Stimulated activated naive B cell treated with anti-CD40 and anti-IgM and Interleukin-4, amounts not matched to agents 10 μg/mL and 1 μg/mL and 100 μg/mL, for 72 hours (primary cell): ENCODE data around the gene GUSB.
A peak's percentile ranks its signal among the peaks of the same experiment; 100 is the strongest.
"Not testable (repeated sequence)": the region's sequence is repeated elsewhere in the genome, so short reads cannot be mapped to it uniquely, and the experiment has no call there.

Experiments used
- ATAC-seq, 2 donors: fragments of 150-1000 bp; cut with Tn5 transposase; replicated peaks; 2 replicates each; pipeline ENCODE4 v1.10.0; 2021; ENCODE audit warnings: moderate library complexity in 1 of 2
- DNase-seq: peaks from one replicate; pipeline ENCODE4 v3.0.0; 2021
- H3K27ac Mint-ChIP-seq: one replicate; pipeline ENCODE4 v1.8.0; 2022; ENCODE audit warnings: mild to moderate bottlenecking, mixed read lengths
- H3K27me3 Mint-ChIP-seq, 2 donors: one replicate each; pipeline ENCODE4 v1.8.0; 2022; ENCODE audit warnings: mixed read lengths in 2 of 2
- H3K36me3 Mint-ChIP-seq, 2 donors: one replicate each; pipeline ENCODE4 v1.8.0; 2022; ENCODE audit warnings: mixed read lengths in 2 of 2, mild to moderate bottlenecking in 1 of 2
- H3K4me1 Mint-ChIP-seq, 2 donors: one replicate each; pipeline ENCODE4 v1.8.0; 2022; ENCODE audit warnings: mixed read lengths in 2 of 2, mild to moderate bottlenecking in 1 of 2
- H3K4me3 Mint-ChIP-seq, 2 donors: one replicate each; pipeline ENCODE4 v1.8.0; 2022; ENCODE audit warnings: mild to moderate bottlenecking in 2 of 2, mixed read lengths in 2 of 2, moderate library complexity in 1 of 2
- H3K9me3 Mint-ChIP-seq, 2 donors: one replicate each; pipeline ENCODE4 v1.8.0; 2022; ENCODE audit warnings: mixed read lengths in 2 of 2, mild to moderate bottlenecking in 1 of 2

Gene GUSB

GRCh38 chr7:65967361-65968155 is 14.5 kb downstream of the GUSB start:
- Mint-ChIP-seq H3K4me3 (no peak overlapping the region), H3K27ac (peak overlapping the region; percentile 43), H3K36me3 (peaks cover 53 to 64% of the 10 kb centered on the region in 2 donors), H3K4me1 (no peaks in the 10 kb centered on the region), H3K9me3 (no peaks in the 10 kb centered on the region), H3K27me3 (no peaks in the 10 kb centered on the region)
- DNase-seq (no peak), ATAC-seq (no peak)

- peak overlapping the region; percentile 49 for H3K27ac Mint-ChIP-seq
- no peaks in the 10 kb centered on the region for H3K4me1 Mint-ChIP-seq
- H3K4me3 Mint-ChIP-seq, result no peak overlapping the region
- no peaks in the 10 kb centered on the region for H3K9me3 Mint-ChIP-seq
- DNase-seq (no peak), ATAC-seq (no peak)
- H3K36me3 Mint-ChIP-seq, result peaks cover 48 to 54% of the 10 kb centered on the region in 2 donors
- H3K27me3 Mint-ChIP-seq, result no peaks in the 10 kb centered on the region
These were observed 15.9 kb downstream of the GUSB start for GRCh38 chr7:65966146-65966545.

- not testable (repeated sequence) for DNase-seq, H3K4me1 Mint-ChIP-seq, H3K27ac Mint-ChIP-seq, H3K27me3 Mint-ChIP-seq, ATAC-seq, H3K9me3 Mint-ChIP-seq, H3K4me3 Mint-ChIP-seq
- peaks cover 43 to 56% of the 10 kb centered on the region in 2 donors for H3K36me3 Mint-ChIP-seq
These were observed 17.3 kb downstream of the GUSB start for GRCh38 chr7:65964671-65965070.

- no peaks in the 10 kb centered on the region for H3K27me3 Mint-ChIP-seq
These were observed 20.0 kb downstream of the GUSB start for GRCh38 chr7:65962033-65962432.

GRCh38 chr7:65960351-65961074 is 21.5 kb downstream of the GUSB start:
- DNase-seq, result no peak
- Mint-ChIP-seq H3K4me3 (no peak overlapping the region), H3K27me3 (no peaks in the 10 kb centered on the region), H3K27ac (peak overlapping the region; percentile 75), H3K36me3 (peaks cover 26 to 38% of the 10 kb centered on the region in 2 donors), H3K4me1 (no peaks in the 10 kb centered on the region), H3K9me3 (no peaks in the 10 kb centered on the region)
- no peak for ATAC-seq

More at GRCh38 chr7:65962033-65962432, 20.0 kb downstream of the GUSB start:
- H3K9me3 Mint-ChIP-seq, result no peaks in the 10 kb centered on the region
- peaks cover 34 to 46% of the 10 kb centered on the region in 2 donors for H3K36me3 Mint-ChIP-seq
- no peak overlapping the region for H3K27ac Mint-ChIP-seq
- no peak overlapping the region for H3K4me3 Mint-ChIP-seq
- no peaks in the 10 kb centered on the region for H3K4me1 Mint-ChIP-seq
- ATAC-seq, result no peak
- no peak for DNase-seq

- peaks cover 10 to 40% of the 10 kb centered on the region in 2 donors for H3K36me3 Mint-ChIP-seq
- H3K27ac Mint-ChIP-seq, result no peak overlapping the region
- no peaks in the 10 kb centered on the region for H3K4me1 Mint-ChIP-seq
These were observed 26.3 kb downstream of the GUSB start for GRCh38 chr7:65955718-65956117.

GRCh38 chr7:65953890-65954450 is 28.0 kb downstream of the GUSB start:
- Mint-ChIP-seq H3K27me3 (no peaks in the 10 kb centered on the region), H3K4me1 (no peaks in the 10 kb centered on the region), H3K9me3 (no peaks in the 10 kb centered on the region), H3K4me3 (no peak overlapping the region), H3K36me3 (peaks cover 6 to 26% of the 10 kb centered on the region in 2 donors), H3K27ac (no peak overlapping the region)
- ATAC-seq (no peak), DNase-seq (no peak)

More at GRCh38 chr7:65955718-65956117, 26.3 kb downstream of the GUSB start:
- Mint-ChIP-seq H3K9me3 (no peaks in the 10 kb centered on the region), H3K27me3 (no peaks in the 10 kb centered on the region), H3K4me3 (no peak overlapping the region)
- ATAC-seq (no peak), DNase-seq (no peak)

GRCh38 chr7:65953001-65953720 is 28.9 kb downstream of the GUSB start:
- Mint-ChIP-seq H3K9me3 (no peaks in the 10 kb centered on the region), H3K4me1 (no peaks in the 10 kb centered on the region), H3K4me3 (no peak overlapping the region), H3K27ac (no peak overlapping the region), H3K27me3 (no peaks in the 10 kb centered on the region), H3K36me3 (peaks cover 6 to 22% of the 10 kb centered on the region in 2 donors)
- no peak for ATAC-seq
- no peak for DNase-seq

GRCh38 chr7:65951837-65952578 is 30.0 kb downstream of the GUSB start:
- H3K4me3 Mint-ChIP-seq, result no peak overlapping the region
- no peaks in the 10 kb centered on the region for H3K4me1 Mint-ChIP-seq
- no peaks in the 10 kb centered on the region for H3K27me3 Mint-ChIP-seq
- no peaks in the 10 kb centered on the region for H3K9me3 Mint-ChIP-seq
- no peak overlapping the region for H3K27ac Mint-ChIP-seq
- DNase-seq, result no peak
- ATAC-seq, result no peak
- H3K36me3 Mint-ChIP-seq, result peaks cover 1 to 22% of the 10 kb centered on the region in 2 donors

- Mint-ChIP-seq H3K4me1 (no peaks in the 10 kb centered on the region), H3K9me3 (no peaks in the 10 kb centered on the region), H3K27ac (no peak overlapping the region), H3K27me3 (no peaks in the 10 kb centered on the region), H3K36me3 (peaks cover 2 to 7% of the 10 kb centered on the region in 2 donors), H3K4me3 (no peak overlapping the region)
- no peak for ATAC-seq
- DNase-seq, result no peak
These were observed 35.1 kb downstream of the GUSB start for GRCh38 chr7:65946904-65947303.

GRCh38 chr7:65945787-65946186 is 36.2 kb downstream of the GUSB start:
- not testable (repeated sequence) for H3K27me3 Mint-ChIP-seq, H3K27ac Mint-ChIP-seq, ATAC-seq, H3K4me1 Mint-ChIP-seq, DNase-seq, H3K36me3 Mint-ChIP-seq, H3K4me3 Mint-ChIP-seq, H3K9me3 Mint-ChIP-seq

GRCh38 chr7:65938336-65938895 is 43.6 kb downstream of the GUSB start:
- Mint-ChIP-seq H3K27ac (no peak overlapping the region), H3K9me3 (no peaks in the 10 kb centered on the region), H3K4me1 (peaks cover 0 to 17% of the 10 kb centered on the region in 2 donors), H3K27me3 (no peaks in the 10 kb centered on the region), H3K4me3 (no peak overlapping the region), H3K36me3 (peaks cover 22 to 50% of the 10 kb centered on the region in 2 donors)
- DNase-seq (no peak), ATAC-seq (no peak)

- Mint-ChIP-seq H3K9me3 (no peaks in the 10 kb centered on the region), H3K27me3 (no peaks in the 10 kb centered on the region), H3K27ac (no peak overlapping the region), H3K4me1 (peaks cover 2 to 23% of the 10 kb centered on the region in 2 donors), H3K36me3 (peaks cover 22 to 54% of the 10 kb centered on the region in 2 donors), H3K4me3 (no peak overlapping the region)
- no peak for ATAC-seq
- no peak for DNase-seq
These were observed 44.7 kb downstream of the GUSB start for GRCh38 chr7:65937296-65937695.
